Keratinocyte (primary cell): Measurements from ENCODE around the gene NGDN. TPM values are rescaled to one million over a fixed set of nuclear protein-coding genes. Genes with fewer than 3 reads are reported as not detected.

Source experiments
- DNase-seq: peaks from one replicate; pipeline ENCODE4 v3.0.0-alpha.2; 2011; ENCODE audit warnings: low read depth, missing footprints, low spot score
- FAIRE-seq: peaks from 2 replicates; lab custom pipeline; 2011; peaks lifted over from hg19 to GRCh38; lab: Jason Lieb, UNC
- H2AFZ ChIP-seq: 2 replicates; pipeline ENCODE4 v1.6.0; 2012; ENCODE audit warnings: low read length, control low read depth, inconsistent platforms; ENCODE audit not compliant: control insufficient read depth
- H3K27ac ChIP-seq: 2 replicates; pipeline ENCODE4 v1.5.1; 2011; ENCODE audit warnings: low read length; ENCODE audit not compliant: control insufficient read depth, insufficient read depth
- H3K27me3 ChIP-seq: 3 replicates; pipeline ENCODE4 v1.6.0; 2011; ENCODE audit warnings: low read length; ENCODE audit not compliant: control insufficient read depth, insufficient read depth; ENCODE audit errors: extremely low read depth
- H3K36me3 ChIP-seq, 2 experiments: 2 replicates in 1 of 2; 3 replicates in 1 of 2; pipeline ENCODE4 v1.5.1; 2011; ENCODE audit warnings: low read length in 2 of 2, mild to moderate bottlenecking in 1 of 2; ENCODE audit not compliant: control insufficient read depth in 2 of 2, insufficient read depth in 2 of 2; ENCODE audit errors: extremely low read depth in 1 of 2
- H3K4me1 ChIP-seq: 3 replicates; pipeline ENCODE4 v1.5.1; 2011; ENCODE audit warnings: low read length; ENCODE audit not compliant: control insufficient read depth, insufficient read depth; ENCODE audit errors: extremely low read depth
- H3K4me2 ChIP-seq: 3 replicates; pipeline ENCODE4 v1.6.0; 2011; ENCODE audit warnings: low read depth, low read length; ENCODE audit not compliant: control insufficient read depth, insufficient read depth; ENCODE audit errors: extremely low read depth
- H3K4me3 ChIP-seq, 3 experiments: fragments of 200-600 bp in 1 of 3; sonication (generic) in 1 of 3; 2 replicates in 2 of 3; 3 replicates in 1 of 3; pipeline ENCODE4 v1.5.1; 2011 to 2016; ENCODE audit warnings: low read length in 3 of 3, mild to moderate bottlenecking in 3 of 3, control low read depth in 2 of 3, inconsistent platforms in 1 of 3, low read depth in 1 of 3, mixed read lengths in 1 of 3, mixed run types in 1 of 3, moderate library complexity in 1 of 3; ENCODE audit not compliant: control insufficient read depth in 2 of 3, insufficient read depth in 2 of 3; ENCODE audit errors: extremely low read depth in 1 of 3
- H3K79me2 ChIP-seq: 2 replicates; pipeline ENCODE4 v1.6.0; 2012; ENCODE audit warnings: low read length; ENCODE audit not compliant: control insufficient read depth, insufficient read depth
- H3K9ac ChIP-seq: 3 replicates; pipeline ENCODE4 v1.6.0; 2011; ENCODE audit warnings: low read length; ENCODE audit not compliant: control insufficient read depth, insufficient read depth; ENCODE audit errors: extremely low read depth
- H3K9me1 ChIP-seq: 3 replicates; pipeline ENCODE4 v1.6.0; 2011; ENCODE audit warnings: low read length; ENCODE audit not compliant: control insufficient read depth, insufficient read depth; ENCODE audit errors: extremely low read depth
- H3K9me3 ChIP-seq: 2 replicates; pipeline ENCODE4 v1.5.1; 2012; ENCODE audit warnings: low read depth, low read length; ENCODE audit not compliant: control insufficient read depth
- H4K20me1 ChIP-seq: 3 replicates; pipeline ENCODE4 v1.6.0; 2011; ENCODE audit warnings: low read length; ENCODE audit not compliant: control insufficient read depth, insufficient read depth; ENCODE audit errors: extremely low read depth
- CTCF ChIP-seq, 3 experiments: IDR thresholded peaks in 1 of 3; conservative IDR thresholded peaks in 1 of 3; optimal IDR thresholded peaks in 1 of 3; 2 replicates in 2 of 3; 3 replicates in 1 of 3; pipeline versions ENCODE3 to v1.5.1; 2011; ENCODE audit warnings: low read length in 3 of 3, mild to moderate bottlenecking in 3 of 3, moderate library complexity in 2 of 3, control low read depth in 1 of 3, inconsistent platforms in 1 of 3; ENCODE audit not compliant: insufficient read depth in 2 of 3; ENCODE audit errors: extremely low read depth in 1 of 3
- EZH2 ChIP-seq: IDR thresholded peaks from one replicate; pipeline ENCODE4 v1.6.1; 2012; ENCODE audit warnings: inconsistent platforms, mild to moderate bottlenecking, low read length, moderate library complexity
- dilution Hi-C: fragments of 300-500 bp; cut with MboI; formaldehyde crosslinking; loops from one replicate; pipeline ENCODE4 v1.7.0; 2020; ENCODE audit warnings: low sequenced_read_pairs; ENCODE audit not compliant: extremely low pct_ligation_motif_present
- polyA plus RNA-seq, 5 experiments: library from polyadenylated mRNA; depleted of rRNA in 3 of 5; stranded (reverse) in 3 of 5; stranded (forward) in 1 of 5; unstranded in 1 of 5; fragments of >200 nt; gene quantifications; 1 replicate in 1 of 5; 2 replicates in 3 of 5; 3 replicates in 1 of 5; pipeline versions ENCODE4 v1.2.1 to v1.2.3, GENCODE V29; 2011 to 2012; ENCODE audit warnings: missing spikeins in 2 of 5, low read depth in 1 of 5, low replicate concordance in 1 of 5

Gene NGDN
- polyA plus RNA-seq, 1 donor (not counting 4 experiments of a cell fraction or from before 2014, with no cell fraction given), result 58.7 TPM

- TF ChIP-seq CTCF (optimal IDR thresholded peaks at IDR 0.05 in 1 of 3, IDR thresholded peaks at IDR 0.05 in 1 of 3, conservative IDR thresholded peaks at IDR 0.05 in 1 of 3; ENCODE audit: extremely low read depth in 1 of 3, insufficient read depth in 2 of 3, low read length in 3 of 3) (no peak), EZH2 (no peak)
- DNase-seq, result no peak
Measured at GRCh38 chr14:23435543-23436326, 33.8 kb upstream of the NGDN start, which contains the start of gene MYH7. Gene MYH7, minus strand, starts transcription at chr14:23435660. Its CDS starts 1,928 bp downstream, at chr14:23433732.

DNA sequence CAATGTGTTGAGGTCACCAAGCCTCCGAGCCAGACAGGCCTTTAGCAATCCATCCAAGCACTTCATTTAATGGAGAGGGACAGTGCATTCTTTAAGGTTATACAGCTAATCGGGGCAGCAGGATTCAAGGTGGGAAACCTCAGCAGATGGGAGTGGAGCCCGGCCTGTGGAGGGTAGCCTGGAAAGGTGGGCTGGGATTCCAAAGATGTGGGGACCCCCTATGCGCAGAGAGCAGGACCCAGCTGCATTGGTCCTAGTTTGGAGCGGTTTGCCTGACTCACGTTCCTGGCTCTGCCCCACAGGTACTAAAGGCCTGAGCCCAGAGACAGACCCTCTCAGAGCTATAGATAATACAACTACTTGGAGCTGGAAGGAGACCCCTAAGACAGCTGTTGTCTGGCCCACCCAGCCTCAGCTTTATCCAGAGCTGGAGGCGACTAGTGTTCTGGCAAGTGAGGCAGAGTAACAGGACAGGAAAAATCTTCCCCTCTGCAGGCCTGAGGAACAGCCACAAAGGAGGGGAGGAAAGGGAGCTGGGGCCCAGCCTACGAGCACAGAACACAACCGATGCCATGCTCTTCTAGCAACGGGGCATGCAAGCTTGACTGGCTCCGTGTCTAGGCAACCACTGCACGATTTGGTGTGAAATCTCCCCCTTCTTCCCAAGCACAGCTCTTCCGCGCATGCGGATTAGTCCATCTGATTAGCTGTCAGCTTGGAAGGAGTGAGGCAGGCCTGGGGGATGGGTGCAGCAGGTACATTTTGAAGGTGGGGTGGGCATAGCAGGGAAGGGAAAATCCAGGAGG lies 33.0 kb upstream of the NGDN start:
- no peaks in the 10 kb centered on the region for H3K27me3 ChIP-seq
- no peaks in the 10 kb centered on the region for H3K9me3 ChIP-seq
- H3K36me3 ChIP-seq, result no peaks in the 10 kb centered on the region
- no peaks in the 10 kb centered on the region for H3K79me2 ChIP-seq
- no peak overlapping the region for H3K4me2 ChIP-seq
- no peak overlapping the region for H3K27ac ChIP-seq
- dilution Hi-C loops, result no loop called here
- no peaks in the 10 kb centered on the region for H3K4me1 ChIP-seq
- TF ChIP-seq EZH2 (no peak), CTCF (optimal IDR thresholded peaks at IDR 0.05 in 1 of 3, IDR thresholded peaks at IDR 0.05 in 1 of 3, conservative IDR thresholded peaks at IDR 0.05 in 1 of 3; ENCODE audit: extremely low read depth in 1 of 3, insufficient read depth in 2 of 3, low read length in 3 of 3) (no peak)
- peak overlapping the region; percentile 27 for H2AFZ ChIP-seq
- no peak overlapping the region for H3K4me3 ChIP-seq
- no peak for DNase-seq
- no peak for FAIRE-seq
- no peaks in the 10 kb centered on the region for H4K20me1 ChIP-seq
- no peak overlapping the region for H3K9ac ChIP-seq
- H3K9me1 ChIP-seq, result no peaks in the 10 kb centered on the region

More at GRCh38 chr14:23435543-23436326, 33.8 kb upstream of the NGDN start, which contains the start of gene MYH7:
- H3K9me1 ChIP-seq, result no peaks in the 10 kb centered on the region
- H3K4me3 ChIP-seq, result no peak within 1 kb of the TSS
- no peaks in the 10 kb centered on the region for H4K20me1 ChIP-seq
- no peak within 1 kb of the TSS for H2AFZ ChIP-seq
- H3K27ac ChIP-seq, result no peak within 1 kb of the TSS
- dilution Hi-C loops, result no loop called here
- H3K9me3 ChIP-seq, result no peaks in the 10 kb centered on the region
- H3K9ac ChIP-seq, result no peak within 1 kb of the TSS
- H3K4me2 ChIP-seq, result no peak within 1 kb of the TSS
- H3K36me3 ChIP-seq, result no peaks in the 10 kb centered on the region
- H3K4me1 ChIP-seq, result no peaks in the 10 kb centered on the region
- no peak for FAIRE-seq
- H3K27me3 ChIP-seq, result peaks cover 2% of the 10 kb centered on the region
- H3K79me2 ChIP-seq, result no peaks in the 10 kb centered on the region
